Hematopoietic multipotent progenitor cell (in vitro differentiated cells): ENCODE data around the gene CLSTN2. TPM values are rescaled to one million over a fixed set of nuclear protein-coding genes. Genes with fewer than 3 reads are reported as not detected.
A peak's percentile ranks its signal among the peaks of the same experiment; 100 is the strongest.

Experiments
- DNase-seq, 3 donors: peaks; one replicate each; pipeline ENCODE4 v3.0.0-alpha.2; 2011 to 2015; ENCODE audit warnings: low read depth in 2 of 3, low spot score in 2 of 3
- total RNA-seq: library from RNA; depleted of rRNA; stranded (reverse); fragments of >200 nt; gene quantifications from one replicate; pipeline ENCODE4 v1.2.3, GENCODE V29; 2012

The CLSTN2 gene
- total RNA-seq, 1 donor: under 0.01 TPM

DNA sequence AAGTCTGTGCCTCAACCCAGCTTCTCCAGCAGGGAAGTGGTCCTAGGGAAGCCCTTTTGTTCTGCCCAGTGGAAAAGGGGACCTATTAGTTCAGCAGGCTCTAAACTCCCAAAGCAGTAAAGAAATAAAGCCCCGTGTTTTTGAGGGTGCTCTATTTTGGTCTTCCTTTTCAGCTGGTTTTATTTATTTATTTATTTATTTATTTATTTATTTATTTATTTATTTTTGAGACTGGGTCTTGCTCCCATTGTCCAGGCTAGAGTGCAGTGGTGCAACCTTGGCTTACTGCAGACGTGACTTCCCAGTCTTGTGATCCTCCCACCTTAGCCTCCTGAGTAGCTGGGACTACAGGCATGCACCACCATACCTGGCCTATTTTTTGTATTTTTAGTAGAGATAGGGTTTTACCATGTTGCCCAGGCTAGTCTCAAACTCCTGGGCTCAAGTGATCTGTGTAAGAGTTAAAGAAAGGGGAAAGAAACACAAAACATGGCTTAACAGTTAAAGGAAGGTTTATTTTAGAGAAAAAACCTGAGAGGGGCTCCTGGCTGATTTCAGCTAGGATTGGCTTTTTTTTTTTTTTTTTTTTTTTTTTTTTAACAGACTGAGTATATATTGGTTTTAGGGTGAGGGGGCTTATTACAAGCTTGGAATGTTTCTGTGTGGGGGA lies 154.6 kb downstream of the CLSTN2 start:
- DNase-seq: no peak

DNA sequence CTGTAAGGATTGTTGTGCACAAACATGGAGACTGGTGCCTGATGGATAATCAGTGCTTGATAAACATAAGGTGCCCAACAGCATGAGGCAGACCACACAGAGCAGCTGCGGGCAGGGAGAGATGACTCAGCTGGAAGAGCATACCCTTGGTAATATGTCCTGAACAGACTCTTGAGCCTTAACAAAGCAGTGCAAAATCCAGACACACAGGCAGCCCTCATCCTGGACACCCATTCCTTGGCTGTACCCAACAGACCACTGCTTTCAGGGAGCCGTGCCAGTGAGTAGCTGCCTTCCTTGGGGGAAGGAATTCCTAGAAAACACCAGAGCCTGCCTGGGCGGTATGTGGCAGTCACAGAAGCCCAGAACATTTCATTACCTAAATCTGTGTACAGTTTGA lies 156.2 kb downstream of the CLSTN2 start:
- no peak for DNase-seq

DNA sequence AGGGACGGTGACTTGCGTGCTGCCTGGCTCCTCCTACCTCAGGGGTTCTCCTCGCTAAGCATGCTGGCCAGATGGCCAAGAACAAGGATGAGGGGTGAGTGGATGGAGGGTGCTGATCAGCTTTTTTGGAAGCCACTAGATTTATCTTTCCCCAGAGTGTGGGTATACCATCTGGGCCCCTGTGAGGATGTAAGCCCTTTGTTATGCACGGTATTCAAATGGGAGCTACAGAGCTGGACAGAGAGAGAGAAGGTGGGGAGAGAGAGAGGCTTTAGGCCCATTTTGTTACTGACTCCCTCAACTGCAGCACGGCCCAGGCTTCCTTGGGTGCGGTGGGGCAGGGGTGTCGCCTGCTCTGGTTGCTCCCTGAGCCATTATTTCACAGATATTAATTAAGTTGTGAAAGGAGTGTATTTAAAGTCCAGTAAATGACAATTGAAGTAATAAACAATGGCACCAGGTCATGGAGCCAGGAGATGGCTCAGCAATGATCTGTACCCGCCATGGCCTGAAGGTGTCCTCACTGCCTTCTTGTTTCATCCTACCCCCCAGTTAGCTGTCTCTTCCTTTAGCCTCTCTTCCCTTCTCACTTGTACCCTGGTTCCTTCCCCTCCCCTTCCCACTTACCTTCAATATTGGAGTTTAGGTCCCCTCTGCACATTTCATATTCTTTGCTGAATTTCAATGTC lies 158.0 kb downstream of the CLSTN2 start:
- DNase-seq: no peak

DNA sequence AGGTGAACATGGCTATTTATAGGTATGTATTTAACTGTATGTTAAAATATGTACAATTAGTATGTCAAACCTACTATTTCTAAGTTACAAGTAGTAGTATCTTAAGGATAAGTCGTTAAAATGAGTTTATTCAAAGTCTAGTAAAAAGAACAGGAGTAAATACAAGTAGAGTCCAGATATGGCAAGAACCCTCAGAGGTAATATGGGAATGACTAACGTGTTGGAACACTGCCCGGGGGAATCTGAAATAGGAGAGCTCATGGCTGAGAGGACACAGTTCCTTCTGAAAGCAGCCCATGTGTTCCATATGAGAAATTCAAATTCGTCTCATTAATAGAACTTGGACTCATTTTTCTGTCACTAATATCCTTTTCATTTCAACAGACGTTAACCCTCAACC lies 158.8 kb downstream of the CLSTN2 start:
- no peak for DNase-seq

DNA sequence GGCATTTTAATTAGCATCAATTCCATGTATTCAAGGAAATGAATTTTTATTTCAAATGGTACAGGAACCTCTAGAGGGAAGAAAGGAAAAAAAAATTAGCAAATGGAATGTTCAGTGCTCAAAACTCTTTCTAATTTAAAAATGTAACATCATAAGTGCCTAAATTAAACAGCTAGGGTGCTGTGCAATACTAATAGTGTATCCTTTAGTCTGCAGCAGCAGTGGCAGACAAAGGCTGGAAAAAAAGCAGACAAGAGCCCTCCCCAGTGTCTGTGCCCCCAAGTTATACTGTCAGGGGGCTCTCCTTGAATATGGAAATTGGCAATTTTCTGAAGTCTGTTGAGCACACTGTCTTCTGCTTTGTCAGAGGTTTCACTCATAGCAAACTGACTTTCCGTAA lies 159.5 kb downstream of the CLSTN2 start:
- no peak for DNase-seq

DNA sequence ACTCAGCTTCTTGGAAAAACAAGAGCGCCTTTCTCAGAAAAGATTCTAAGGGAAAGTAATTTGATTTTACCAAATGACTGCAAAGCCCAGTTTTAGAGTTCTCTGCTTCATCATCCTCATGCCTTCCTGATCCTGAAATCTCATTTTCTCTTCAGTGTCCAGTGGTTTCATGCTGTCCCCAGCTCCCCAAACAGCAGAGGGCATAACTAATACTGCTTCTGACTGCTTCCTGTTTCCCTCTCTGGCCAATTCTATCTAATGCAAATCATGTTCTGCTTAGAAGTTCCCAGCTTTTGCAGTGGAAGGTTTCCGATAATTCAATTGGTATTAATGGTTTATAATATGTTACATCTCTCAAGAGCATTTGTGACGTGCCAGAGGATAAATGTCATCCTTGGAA lies 161.1 kb downstream of the CLSTN2 start:
- no peak for DNase-seq

DNA sequence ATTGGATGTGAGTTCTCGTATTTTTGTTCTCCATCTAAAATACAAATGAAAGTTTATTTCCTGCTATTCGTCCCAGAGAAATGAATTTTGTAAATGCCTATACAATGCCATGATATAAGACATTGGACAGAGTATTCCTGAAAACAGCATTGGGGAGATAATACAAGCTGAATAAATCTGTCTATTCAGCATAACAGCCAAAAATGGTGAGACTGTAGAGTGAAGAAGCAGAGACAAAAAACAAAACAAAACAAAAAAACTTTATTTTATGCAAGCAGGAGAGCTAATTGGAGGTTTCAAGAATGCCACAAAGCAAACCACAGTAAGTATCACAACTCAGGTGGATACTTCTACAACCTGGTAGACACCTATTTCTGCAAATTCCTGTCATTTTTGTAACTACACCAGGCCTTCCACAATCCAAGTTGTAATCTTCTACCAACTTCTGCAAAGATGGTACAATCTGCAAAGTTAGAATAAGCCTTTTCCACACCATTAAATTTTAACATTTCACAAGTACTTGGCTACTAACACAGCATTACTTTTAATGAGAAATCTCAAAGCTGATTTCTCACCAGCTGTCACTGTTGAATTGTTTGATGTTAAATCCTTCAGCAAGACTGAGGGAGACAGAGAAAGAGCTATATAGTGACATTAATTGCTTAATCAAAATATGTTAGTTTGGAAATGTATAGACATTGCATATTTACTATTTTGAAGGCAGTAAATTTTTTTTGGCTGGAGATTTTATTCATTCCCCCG lies 163.1 kb downstream of the CLSTN2 start:
- no peak for DNase-seq

DNA sequence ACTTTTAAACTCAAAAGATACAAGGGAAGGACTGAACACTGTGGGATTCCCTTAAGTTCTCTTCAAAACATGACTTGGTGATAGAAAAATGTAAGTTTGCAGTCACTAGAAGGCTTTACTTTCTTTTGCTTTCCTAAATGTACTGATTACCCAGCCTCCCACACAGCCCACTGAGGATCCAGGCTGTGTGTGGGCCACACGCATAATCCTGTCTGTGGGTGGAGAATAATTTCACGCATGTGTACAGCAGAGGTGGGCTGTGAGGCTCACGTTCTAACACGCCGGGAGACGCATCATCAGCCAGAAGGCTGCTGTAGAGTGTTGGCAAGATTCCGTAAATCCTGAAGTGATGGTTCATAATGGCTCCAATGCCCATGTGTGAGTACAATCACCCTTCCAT lies 165.5 kb downstream of the CLSTN2 start:
- DNase-seq: no peak

DNA sequence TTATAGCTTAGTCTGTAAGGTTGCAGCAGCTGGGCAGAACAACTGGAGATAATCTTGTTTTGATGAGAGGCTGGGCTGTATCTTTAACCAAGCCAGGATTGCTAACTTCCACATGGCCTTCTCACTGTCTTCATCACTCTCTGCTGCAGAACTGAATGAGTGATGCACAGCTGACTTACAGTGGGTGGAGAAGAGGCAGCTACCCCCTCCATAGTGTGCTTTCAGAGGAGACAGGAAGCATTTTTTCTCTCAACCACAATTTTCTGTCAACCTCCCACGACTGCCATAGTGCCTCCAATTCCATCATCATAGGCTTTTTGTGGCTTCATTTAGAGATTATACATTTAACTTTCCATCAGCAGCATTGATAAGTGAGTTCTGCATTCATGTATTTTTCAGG lies 168.2 kb downstream of the CLSTN2 start:
- no peak for DNase-seq

DNA sequence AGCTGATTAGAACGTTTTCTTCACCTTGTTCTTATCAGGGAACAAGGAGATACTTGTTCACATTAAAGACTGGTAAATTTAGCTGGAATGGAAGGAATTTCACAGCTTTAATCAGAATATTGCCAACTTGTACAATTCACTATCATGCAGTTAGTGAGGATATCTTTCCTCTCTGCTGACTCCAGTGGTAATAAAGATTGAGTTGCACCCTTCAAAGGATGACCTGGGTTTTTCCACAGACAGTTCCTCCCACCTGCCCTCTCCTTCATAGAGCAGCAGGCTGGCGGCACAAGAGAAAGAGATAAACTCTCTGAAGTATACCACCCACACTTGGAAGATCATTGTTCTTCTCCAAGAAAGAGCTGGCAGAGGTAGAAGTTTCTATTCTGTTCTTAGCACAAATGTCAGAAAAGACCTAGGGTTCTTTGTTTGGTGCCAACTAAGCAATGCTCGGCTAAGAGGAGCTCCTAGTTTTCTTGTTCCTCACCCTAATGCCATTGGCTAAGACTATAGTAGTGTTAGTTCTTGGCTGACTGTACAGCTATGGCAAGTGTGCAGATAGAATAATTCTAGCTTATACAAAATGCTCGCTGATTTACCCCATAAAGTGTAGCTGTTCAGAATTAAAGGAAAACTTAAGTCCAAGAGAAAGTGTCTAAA lies 169.1 kb downstream of the CLSTN2 start:
- DNase-seq: no peak

DNA sequence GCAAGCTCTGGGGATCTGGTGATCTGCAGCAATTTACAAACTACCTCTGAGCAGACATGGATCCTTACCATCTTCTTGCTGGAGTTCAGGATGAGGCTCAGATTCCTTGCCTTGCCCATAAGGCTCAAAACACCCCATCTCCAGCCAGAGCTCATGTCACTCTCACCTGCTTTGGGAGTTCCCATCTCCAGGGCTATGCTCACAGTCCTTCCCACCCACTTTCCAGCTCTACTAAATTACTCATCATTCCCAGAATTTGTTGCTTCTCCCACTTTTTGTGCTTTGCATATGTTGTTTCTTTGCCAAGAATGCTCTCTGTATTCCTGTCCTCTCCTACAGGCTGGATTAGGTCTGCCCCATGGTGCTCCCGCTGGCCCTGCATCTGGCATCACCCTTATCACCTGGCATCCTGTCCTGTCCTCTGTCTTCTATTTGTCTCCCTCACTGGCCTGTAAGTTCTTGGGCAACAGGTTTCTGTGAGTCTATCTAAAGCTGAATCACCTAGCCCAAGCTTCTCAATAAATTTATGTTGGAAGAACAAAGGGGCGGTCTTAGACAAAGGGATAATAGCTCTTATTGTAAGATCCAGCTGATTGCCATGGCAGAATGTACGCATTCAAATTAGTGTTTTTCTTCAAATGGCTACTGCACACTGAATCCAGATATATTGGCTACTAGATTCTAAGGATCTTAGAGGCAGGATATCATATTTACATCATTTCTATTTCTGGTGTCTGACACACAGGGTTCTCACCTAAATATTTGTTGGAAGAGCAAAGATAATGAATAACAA lies 179.2 kb downstream of the CLSTN2 start:
- no peak for DNase-seq

DNA sequence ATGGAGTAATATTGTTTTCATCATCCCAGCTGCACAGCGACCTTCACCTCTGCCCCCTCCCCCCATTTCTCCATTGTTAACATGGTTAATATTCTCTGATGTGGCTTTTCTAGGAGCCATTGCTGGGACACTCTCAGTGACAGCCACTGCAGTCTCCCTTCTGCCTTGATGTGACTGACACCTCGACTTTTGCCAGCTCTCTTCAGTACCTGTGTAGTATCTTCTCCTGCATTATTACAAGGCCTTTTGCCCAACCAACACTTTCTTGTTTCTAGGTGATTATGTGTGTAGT lies 179.8 kb downstream of the CLSTN2 start:
- DNase-seq: no peak

DNA sequence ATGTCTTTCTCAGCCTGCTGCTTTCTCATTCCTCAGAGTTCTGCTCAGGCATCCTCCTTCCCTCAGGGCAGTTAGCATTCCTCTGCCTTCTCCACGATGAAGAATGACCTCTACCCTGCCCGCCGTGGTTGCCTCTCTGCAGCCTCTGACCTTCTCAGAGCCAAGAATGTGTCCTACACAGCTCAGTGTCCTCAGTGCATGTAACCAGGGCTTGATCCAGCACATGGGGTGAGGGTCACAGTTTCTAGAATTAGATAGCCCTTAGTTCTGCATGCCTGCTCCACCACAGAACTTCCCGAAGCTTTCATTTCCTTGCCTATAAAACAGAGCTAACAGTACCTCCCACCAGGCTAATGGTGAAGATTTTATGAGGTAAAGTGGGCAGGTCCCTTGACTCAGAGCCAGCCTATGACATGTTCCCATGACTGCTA lies 182.1 kb downstream of the CLSTN2 start:
- DNase-seq: no peak

DNA sequence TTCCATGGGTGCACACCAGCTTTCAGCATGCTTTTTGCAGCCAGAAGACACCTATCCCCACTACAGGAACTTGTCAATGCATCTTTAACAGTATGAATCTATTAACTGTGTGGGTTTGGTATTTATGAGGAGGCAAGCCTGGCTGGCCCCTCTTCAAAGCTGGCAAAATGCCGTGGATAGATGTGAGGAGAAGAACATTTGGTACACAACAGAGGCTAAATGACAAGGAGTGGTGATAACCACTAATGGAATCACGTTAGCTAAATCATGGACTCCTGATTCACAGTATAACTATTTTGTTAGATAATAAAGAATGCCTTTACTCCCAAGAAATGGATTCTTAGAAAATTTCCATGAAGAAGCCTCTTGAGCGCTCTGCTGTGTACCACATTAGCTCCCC lies 187.2 kb downstream of the CLSTN2 start:
- DNase-seq: no peak

DNA sequence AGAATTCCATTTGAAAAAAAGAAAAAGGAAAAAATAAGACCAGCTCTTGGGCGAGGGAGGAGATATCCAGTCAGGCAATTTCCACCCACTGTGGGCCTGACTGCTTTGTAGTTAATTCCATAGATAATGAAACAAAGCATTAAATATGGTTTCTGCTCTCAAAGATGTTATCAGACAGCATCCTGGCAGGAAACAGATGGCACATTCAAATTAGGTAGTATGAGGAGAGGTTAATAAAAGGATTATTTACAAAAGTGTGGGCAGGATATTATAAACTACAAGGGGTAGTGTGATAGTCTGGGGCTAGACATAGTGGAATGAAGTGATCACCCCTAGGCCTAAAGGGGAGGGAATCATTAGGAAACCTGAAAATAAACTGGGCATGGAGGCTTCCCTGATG lies 193.2 kb downstream of the CLSTN2 start:
- DNase-seq: peak in 2 of 3 donors; percentile 63 to 87

DNA sequence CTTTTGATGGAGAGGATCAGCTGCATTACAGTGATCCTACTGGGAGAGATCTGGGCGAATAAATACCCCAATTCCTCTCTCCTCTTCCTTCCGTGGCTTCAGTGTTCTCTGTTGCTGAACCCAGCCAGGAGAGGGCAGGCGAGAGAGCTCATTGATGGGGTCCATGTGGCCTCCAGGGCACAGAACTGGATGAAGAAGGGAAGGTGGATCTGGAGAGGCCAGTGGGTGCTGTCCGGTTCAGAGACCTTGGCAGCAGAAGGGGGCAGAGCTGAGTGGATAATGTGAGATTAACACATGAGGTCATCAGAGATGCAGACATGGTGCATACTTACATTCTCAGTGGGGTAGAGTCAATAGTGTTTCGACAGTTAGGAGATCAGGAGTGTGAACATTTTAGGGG lies 193.6 kb downstream of the CLSTN2 start:
- DNase-seq: peak in 1 of 3 donors; percentile 52

DNA sequence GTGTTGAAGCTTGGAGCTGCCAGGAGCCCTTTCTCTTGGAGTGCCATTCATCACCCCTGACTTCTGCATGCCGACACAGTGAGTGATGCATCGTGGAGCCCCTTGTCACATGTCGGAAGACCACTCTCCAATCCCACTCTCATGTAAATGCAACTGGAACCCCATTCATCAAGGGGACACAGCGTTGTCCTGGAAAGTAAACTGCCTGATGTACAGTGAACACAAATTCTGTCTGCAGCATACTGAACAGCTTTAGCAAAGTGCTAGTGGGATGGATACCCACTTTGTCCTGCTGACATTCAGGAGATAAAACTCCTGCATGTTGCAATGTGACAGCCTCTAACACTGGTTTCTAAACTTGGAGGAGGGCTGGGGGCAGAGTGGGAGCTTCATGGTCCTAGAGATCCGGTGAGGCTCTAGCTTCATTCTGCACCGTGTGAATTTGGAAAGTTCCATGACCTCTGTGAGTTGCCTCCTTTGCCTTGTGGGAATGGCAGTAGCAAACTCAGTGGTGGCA lies 194.8 kb downstream of the CLSTN2 start:
- no peak for DNase-seq

DNA sequence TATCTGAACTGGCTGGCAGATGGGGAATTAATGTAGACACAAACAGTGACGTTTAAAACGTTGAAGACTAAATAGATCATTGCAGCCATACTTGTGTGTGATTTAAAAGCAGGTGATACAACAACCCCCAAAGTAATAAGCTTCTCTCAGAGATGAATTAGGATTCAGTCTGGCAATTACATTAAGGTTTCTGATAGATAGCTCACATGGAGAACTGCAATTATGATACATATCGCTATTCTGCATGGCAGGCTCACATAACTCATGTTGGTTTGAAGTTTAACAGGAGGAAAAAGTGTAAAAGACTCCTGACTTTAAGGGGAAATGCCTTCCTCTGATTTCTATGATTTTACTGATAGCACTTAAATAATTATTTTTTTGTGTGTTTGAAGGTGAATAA lies 196.9 kb downstream of the CLSTN2 start:
- no peak for DNase-seq

DNA sequence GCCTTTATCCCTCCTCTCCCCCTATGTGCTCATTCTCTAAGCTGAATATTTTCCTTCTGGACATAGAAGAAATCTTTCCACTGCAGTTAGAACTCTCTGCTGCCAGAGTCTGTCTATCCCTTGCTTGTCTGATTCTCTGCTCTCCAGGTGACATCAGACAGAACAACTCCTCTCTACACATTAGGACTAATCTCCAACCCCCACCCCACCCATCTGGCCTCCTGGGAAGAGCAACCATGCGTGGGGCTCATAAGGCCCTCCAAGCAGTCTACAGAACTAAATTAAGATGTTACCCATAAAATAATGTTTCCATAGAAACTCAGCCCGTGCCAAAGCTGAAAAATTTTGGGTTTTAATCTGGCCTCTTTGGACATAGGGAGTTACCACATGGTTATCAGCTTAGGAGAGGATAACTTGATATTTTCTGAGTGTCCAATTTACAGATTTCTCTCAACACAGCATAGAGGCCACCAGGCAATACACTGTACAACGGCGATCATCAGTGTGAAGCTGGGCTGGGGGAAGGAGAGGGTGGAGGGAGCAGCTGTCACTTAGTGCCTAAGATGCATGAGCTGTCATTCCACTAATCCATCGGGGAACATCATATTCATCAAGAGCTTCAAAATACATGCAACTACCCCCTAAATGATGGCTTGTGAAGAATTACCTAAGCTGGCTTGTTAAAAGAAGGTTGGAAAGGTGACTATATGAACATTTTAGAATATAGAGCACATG lies 199.4 kb downstream of the CLSTN2 start:
- DNase-seq: no peak

DNA sequence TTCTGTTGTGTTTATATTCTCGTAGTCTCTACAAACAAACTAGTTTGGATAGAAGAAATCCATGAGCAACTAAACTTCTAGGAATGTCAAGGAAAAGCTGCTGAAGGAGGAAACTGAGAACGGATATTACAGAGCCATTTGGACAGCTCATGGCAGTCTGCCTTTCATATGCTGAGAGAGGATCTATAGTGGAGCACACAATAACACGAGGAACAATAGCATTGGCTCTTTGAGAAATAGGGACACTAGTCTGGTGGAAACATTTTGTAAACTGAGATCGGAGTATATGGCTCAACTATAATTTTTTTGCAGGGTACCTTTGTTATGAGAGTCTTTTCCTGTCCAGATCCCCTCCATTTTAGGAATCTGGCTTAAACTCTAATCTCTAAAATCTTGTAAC lies 200.5 kb downstream of the CLSTN2 start:
- DNase-seq: no peak
